ENCODE results near the gene PTPRM. TPM values are rescaled to one million over a fixed set of nuclear protein-coding genes. Genes with fewer than 3 reads are reported as not detected.

Gene PTPRM
- total and polyA plus RNA-seq, 4 donors = 9.2 to 23.0 (median 12.7) TPM

GRCh38 chr18:7889515-7889914 is 322.4 kb downstream of the PTPRM start:
- WGBS = 95% methylated on average over 3 of the region's 3 CpGs
- Histone ChIP-seq H3K9ac (ENCODE audit: low read depth in 1 of 2, low read length in 2 of 2) (no peak overlapping the region), H3K36me3 (ENCODE audit: control insufficient read depth in 4 of 4, insufficient read depth in 3 of 4, low read depth in 1 of 4, low read length in 3 of 4) (peaks cover 0 to 3% (median 0%) of the 10 kb centered on the region in 4 donors), H3K4me1 (ENCODE audit: control insufficient read depth in 4 of 4, insufficient read depth in 4 of 4, low read length in 3 of 4) (no peaks in the 10 kb centered on the region), H3K27me3 (ENCODE audit: control insufficient read depth in 4 of 4, insufficient read depth in 4 of 4, low read length in 3 of 4) (no peaks in the 10 kb centered on the region), H3K27ac (ENCODE audit: low read depth in 1 of 2, low read length in 2 of 2) (no peak overlapping the region), H3K9me3 (ENCODE audit: control insufficient read depth in 4 of 4, low read length in 3 of 4) (no peaks in the 10 kb centered on the region), H3K4me3 (ENCODE audit: low read depth in 1 of 3, low read length in 3 of 3) (no peak overlapping the region)
- no peak for TF ChIP-seq SP1 (IDR thresholded peaks at IDR 0.05)
- no peak for TF ChIP-seq FOXA1 (IDR thresholded peaks at IDR 0.05)
- no peak for TF ChIP-seq NR2F2 (IDR thresholded peaks at IDR 0.05)
- TF ChIP-seq REST (IDR thresholded peaks at IDR 0.05) = no peak
- no peak for TF ChIP-seq RXRA (IDR thresholded peaks at IDR 0.05)
- no peak for TF ChIP-seq RAD21 (IDR thresholded peaks at IDR 0.05)
- no peak for TF ChIP-seq YY1 (IDR thresholded peaks at IDR 0.05)
- no peak for TF ChIP-seq ATF3 (IDR thresholded peaks at IDR 0.05)
- no peak for TF ChIP-seq MAX (IDR thresholded peaks at IDR 0.05)
- TF ChIP-seq HNF4G (IDR thresholded peaks at IDR 0.05) = no peak
- TF ChIP-seq GABPA (IDR thresholded peaks at IDR 0.05 in 1 of 2, conservative IDR thresholded peaks at IDR 0.05 in 1 of 2) = no peak
- TF ChIP-seq ZBTB33 (IDR thresholded peaks at IDR 0.05) = no peak
- TF ChIP-seq TAF1 (conservative IDR thresholded peaks at IDR 0.05) = no peak
- no peak for TF ChIP-seq EGR1 (IDR thresholded peaks at IDR 0.05; ENCODE audit: low read depth in 2 of 2)
- TF ChIP-seq FOXA2 (IDR thresholded peaks at IDR 0.05) = no peak
- DNase-seq (ENCODE audit: low spot score) = no peak

- H3K9ac ChIP-seq (ENCODE audit: low read depth in 1 of 2, low read length in 2 of 2) = no peak overlapping the region
- H3K27me3 ChIP-seq (ENCODE audit: control insufficient read depth in 4 of 4, insufficient read depth in 4 of 4, low read length in 3 of 4) = no peaks in the 10 kb centered on the region
- H3K4me1 ChIP-seq (ENCODE audit: control insufficient read depth in 4 of 4, insufficient read depth in 4 of 4, low read length in 3 of 4) = no peaks in the 10 kb centered on the region
- H3K27ac ChIP-seq (ENCODE audit: low read depth in 1 of 2, low read length in 2 of 2) = no peak overlapping the region
- H3K9me3 ChIP-seq (ENCODE audit: control insufficient read depth in 4 of 4, low read length in 3 of 4) = no peaks in the 10 kb centered on the region
- 91% methylated on average over 2 of the region's 2 CpGs for WGBS
- H3K4me3 ChIP-seq (ENCODE audit: low read depth in 1 of 3, low read length in 3 of 3) = no peak overlapping the region
- H3K36me3 ChIP-seq (ENCODE audit: control insufficient read depth in 4 of 4, insufficient read depth in 3 of 4, low read depth in 1 of 4, low read length in 3 of 4) = peaks cover 0 to 3% (median 0%) of the 10 kb centered on the region in 4 donors
- DNase-seq (ENCODE audit: low spot score) = no peak
- TF ChIP-seq YY1 (IDR thresholded peaks at IDR 0.05) = no peak
- no peak for TF ChIP-seq CTCF (IDR thresholded peaks at IDR 0.05; ENCODE audit: low read depth, low read length, missing input control)
- no peak for TF ChIP-seq FOXA2 (IDR thresholded peaks at IDR 0.05)
- TF ChIP-seq JUND (IDR thresholded peaks at IDR 0.05) = no peak
- TF ChIP-seq EGR1 (IDR thresholded peaks at IDR 0.05; ENCODE audit: low read depth in 2 of 2) = no peak
- TF ChIP-seq MAX (IDR thresholded peaks at IDR 0.05) = no peak
- TF ChIP-seq REST (IDR thresholded peaks at IDR 0.05) = no peak
- TF ChIP-seq SP1 (IDR thresholded peaks at IDR 0.05) = no peak
- no peak for TF ChIP-seq HNF4G (IDR thresholded peaks at IDR 0.05)
- TF ChIP-seq HNF4A (conservative IDR thresholded peaks at IDR 0.05) = no peak
- no peak for TF ChIP-seq FOXA1 (IDR thresholded peaks at IDR 0.05)
- TF ChIP-seq TAF1 (conservative IDR thresholded peaks at IDR 0.05) = no peak
- TF ChIP-seq ZBTB33 (IDR thresholded peaks at IDR 0.05) = no peak
Observed at GRCh38 chr18:7890075-7890474, 323.0 kb downstream of the PTPRM start.
